ENCODE data around the gene HVCN1.
A peak's percentile ranks its signal among the peaks of the same experiment; 100 is the strongest.

The HVCN1 gene

GRCh38 chr12:110619534-110619953, 69.4 kb downstream of the HVCN1 start:
- DNase-seq: no peak
- Histone ChIP-seq H3K79me2 (ENCODE audit: control insufficient read depth, insufficient read depth, low read length, poor library complexity) (no peaks in the 10 kb centered on the region), H2BK12ac (ENCODE audit: low read length) (no peak overlapping the region), H3K4ac (ENCODE audit: low read depth, low read length) (no peak overlapping the region), H4K8ac (ENCODE audit: low read depth, low read length) (no peak overlapping the region), H3K4me1 (ENCODE audit: control insufficient read depth in 1 of 2, insufficient read depth in 2 of 2, low read length in 2 of 2) (no peaks in the 10 kb centered on the region), H3K18ac (ENCODE audit: low read length) (no peak overlapping the region), H3K79me1 (ENCODE audit: low read length) (no peaks in the 10 kb centered on the region), H3K36me3 (ENCODE audit: control insufficient read depth in 1 of 2, insufficient read depth in 2 of 2, low read length in 2 of 2) (no peaks in the 10 kb centered on the region), H3K9me3 (ENCODE audit: insufficient read depth, low read depth, low read length) (no peaks in the 10 kb centered on the region), H3K4me3 (ENCODE audit: low read depth, low read length) (no peak overlapping the region), H3K27ac (ENCODE audit: low read depth, low read length) (no peak overlapping the region), H2BK5ac (ENCODE audit: low read depth, low read length, poor library complexity) (no peak overlapping the region), H2AK5ac (ENCODE audit: low read length) (no peak overlapping the region), H4K12ac (ENCODE audit: low read depth, low read length) (no peak overlapping the region), H3K9ac (ENCODE audit: low read length) (no peak overlapping the region), H2AFZ (ENCODE audit: insufficient read depth, low read length, poor library complexity) (no peak overlapping the region), H3K14ac (ENCODE audit: low read length) (no peak overlapping the region), H2BK120ac (ENCODE audit: insufficient read depth, low read length, poor library complexity) (no peak overlapping the region), H3K4me2 (ENCODE audit: low read length) (no peak overlapping the region), H4K91ac (ENCODE audit: low read depth, low read length) (no peak overlapping the region), H3K27me3 (ENCODE audit: insufficient read depth, low read length) (no peaks in the 10 kb centered on the region), H3K23ac (ENCODE audit: low read length) (no peak overlapping the region)
- no CpG with 5 or more reads among the region's 4 CpGs for WGBS (ENCODE audit: extremely low coverage, insufficient coverage, insufficient read length)

- H3K4me3 ChIP-seq (ENCODE audit: low read depth, low read length): no peak overlapping the region
- no peak overlapping the region for H2BK5ac ChIP-seq (ENCODE audit: low read depth, low read length, poor library complexity)
- no peak overlapping the region for H3K9ac ChIP-seq (ENCODE audit: low read length)
- no peak overlapping the region for H4K12ac ChIP-seq (ENCODE audit: low read depth, low read length)
- H3K27ac ChIP-seq (ENCODE audit: low read depth, low read length): no peak overlapping the region
- no peak overlapping the region for H2AFZ ChIP-seq (ENCODE audit: insufficient read depth, low read length, poor library complexity)
- H3K36me3 ChIP-seq (ENCODE audit: control insufficient read depth in 1 of 2, insufficient read depth in 2 of 2, low read length in 2 of 2): no peaks in the 10 kb centered on the region
- H4K91ac ChIP-seq (ENCODE audit: low read depth, low read length): no peak overlapping the region
- no peak overlapping the region for H3K4me2 ChIP-seq (ENCODE audit: low read length)
- H3K18ac ChIP-seq (ENCODE audit: low read length): no peak overlapping the region
- no CpG with 5 or more reads among the region's 5 CpGs for WGBS (ENCODE audit: extremely low coverage, insufficient coverage, insufficient read length)
- no peak for DNase-seq
- no peak overlapping the region for H2AK5ac ChIP-seq (ENCODE audit: low read length)
- H3K14ac ChIP-seq (ENCODE audit: low read length): no peak overlapping the region
- H3K79me2 ChIP-seq (ENCODE audit: control insufficient read depth, insufficient read depth, low read length, poor library complexity): no peaks in the 10 kb centered on the region
- no peak overlapping the region for H3K23ac ChIP-seq (ENCODE audit: low read length)
- H4K8ac ChIP-seq (ENCODE audit: low read depth, low read length): no peak overlapping the region
- H3K9me3 ChIP-seq (ENCODE audit: insufficient read depth, low read depth, low read length): no peaks in the 10 kb centered on the region
- H3K4ac ChIP-seq (ENCODE audit: low read depth, low read length): no peak overlapping the region
- no peaks in the 10 kb centered on the region for H3K27me3 ChIP-seq (ENCODE audit: insufficient read depth, low read length)
- peaks cover 2 to 3% of the 10 kb centered on the region in 2 experiments for H3K4me1 ChIP-seq (ENCODE audit: control insufficient read depth in 1 of 2, insufficient read depth in 2 of 2, low read length in 2 of 2)
- no peak overlapping the region for H2BK12ac ChIP-seq (ENCODE audit: low read length)
- peaks cover 2% of the 10 kb centered on the region for H3K79me1 ChIP-seq (ENCODE audit: low read length)
- no peak overlapping the region for H2BK120ac ChIP-seq (ENCODE audit: insufficient read depth, low read length, poor library complexity)
Measured at GRCh38 chr12:110616471-110617115, 72.3 kb downstream of the HVCN1 start.

DNA sequence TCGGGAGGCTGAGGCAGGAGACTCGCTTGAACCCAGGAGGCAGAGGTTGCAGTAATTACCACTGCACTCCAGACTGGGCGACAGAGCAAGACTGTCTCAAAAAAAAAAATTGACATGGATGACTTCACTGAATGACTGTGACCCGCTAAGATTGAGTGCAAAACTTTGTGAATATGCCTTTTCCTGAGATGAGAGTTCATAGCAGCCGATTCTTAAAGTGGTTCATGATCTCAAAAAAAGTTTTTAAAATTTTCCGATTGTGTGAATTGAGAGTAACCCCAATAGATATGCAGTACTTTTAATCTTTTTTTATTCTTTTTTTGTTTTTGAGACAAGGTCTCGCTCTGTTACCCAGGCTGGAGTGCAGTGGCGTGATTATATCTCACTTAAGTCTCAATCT, 73.7 kb downstream of the HVCN1 start:
- Histone ChIP-seq H3K14ac (ENCODE audit: low read length) (no peak overlapping the region), H3K27ac (ENCODE audit: low read depth, low read length) (no peak overlapping the region), H4K8ac (ENCODE audit: low read depth, low read length) (no peak overlapping the region), H3K27me3 (ENCODE audit: insufficient read depth, low read length) (no peaks in the 10 kb centered on the region), H3K4me3 (ENCODE audit: low read depth, low read length) (no peak overlapping the region), H2BK120ac (ENCODE audit: insufficient read depth, low read length, poor library complexity) (no peak overlapping the region), H2AFZ (ENCODE audit: insufficient read depth, low read length, poor library complexity) (no peak overlapping the region), H3K4me1 (ENCODE audit: control insufficient read depth in 1 of 2, insufficient read depth in 2 of 2, low read length in 2 of 2) (peaks cover 2 to 3% of the 10 kb centered on the region in 2 experiments), H4K12ac (ENCODE audit: low read depth, low read length) (no peak overlapping the region), H2BK12ac (ENCODE audit: low read length) (no peak overlapping the region), H4K91ac (ENCODE audit: low read depth, low read length) (no peak overlapping the region), H3K9me3 (ENCODE audit: insufficient read depth, low read depth, low read length) (no peaks in the 10 kb centered on the region), H2BK5ac (ENCODE audit: low read depth, low read length, poor library complexity) (no peak overlapping the region), H2AK5ac (ENCODE audit: low read length) (no peak overlapping the region), H3K18ac (ENCODE audit: low read length) (no peak overlapping the region), H3K9ac (ENCODE audit: low read length) (no peak overlapping the region), H3K79me1 (ENCODE audit: low read length) (peaks cover 2% of the 10 kb centered on the region), H3K23ac (ENCODE audit: low read length) (no peak overlapping the region), H3K79me2 (ENCODE audit: control insufficient read depth, insufficient read depth, low read length, poor library complexity) (no peaks in the 10 kb centered on the region), H3K4me2 (ENCODE audit: low read length) (no peak overlapping the region), H3K4ac (ENCODE audit: low read depth, low read length) (no peak overlapping the region), H3K36me3 (ENCODE audit: control insufficient read depth in 1 of 2, insufficient read depth in 2 of 2, low read length in 2 of 2) (no peaks in the 10 kb centered on the region)
- WGBS (ENCODE audit: extremely low coverage, insufficient coverage, insufficient read length): no CpG with 5 or more reads among the region's 8 CpGs
- no peak for DNase-seq

DNA sequence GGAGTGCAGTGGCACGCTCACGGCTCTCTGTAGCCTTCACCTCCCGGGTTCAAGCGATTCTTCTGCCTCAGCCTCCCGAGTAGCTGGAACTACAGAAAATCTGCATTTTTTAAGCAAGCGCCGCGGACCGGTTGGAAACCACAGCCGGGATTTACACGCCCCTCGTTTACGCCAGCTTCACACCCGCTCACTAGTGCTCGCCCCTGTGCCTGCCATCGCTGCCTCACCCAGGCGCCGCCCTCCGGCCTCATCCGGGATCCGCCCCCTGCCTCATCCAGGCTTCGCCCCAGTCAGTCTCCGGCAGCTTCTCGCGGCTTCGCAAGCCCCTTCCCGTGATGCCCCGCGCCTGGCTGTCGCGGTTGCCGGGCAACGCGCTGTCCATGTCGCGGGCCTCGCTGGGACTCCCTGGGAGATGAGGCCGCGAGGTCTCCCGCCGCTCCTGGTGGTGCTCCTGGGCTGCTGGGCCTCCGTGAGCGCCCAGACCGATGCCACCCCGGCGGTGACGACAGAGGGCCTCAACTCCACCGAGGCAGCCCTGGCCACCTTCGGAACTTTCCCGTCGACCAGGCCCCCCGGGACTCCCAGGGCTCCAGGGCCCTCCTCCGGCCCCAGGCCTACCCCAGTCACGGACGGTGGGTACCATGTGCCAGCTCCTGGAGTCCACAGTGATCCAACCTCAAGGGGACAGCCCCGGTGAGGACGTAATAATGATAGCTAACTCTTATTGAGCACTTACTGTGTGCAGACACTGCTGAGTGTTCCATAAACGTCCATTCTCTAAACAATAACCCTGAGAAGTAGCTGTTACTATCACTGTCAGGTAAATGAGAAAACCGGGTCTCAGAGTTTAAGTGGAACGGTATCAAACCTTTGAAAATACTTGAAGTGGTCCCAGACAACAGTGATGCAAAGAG, 74.9 kb downstream of the HVCN1 start, which contains the start of gene TCTN1:
Gene TCTN1, plus strand, starts transcription at position 359 of the 914 bp plus-strand sequence. Its CDS starts 54 bp downstream, at position 413.
- H2BK12ac ChIP-seq (ENCODE audit: low read length): no peak within 1 kb of the TSS
- DNase-seq: peak; percentile 96 to 97
- H4K91ac ChIP-seq (ENCODE audit: low read depth, low read length): peak within 1 kb of the TSS; percentile 45
- peak within 1 kb of the TSS; percentile 76 for H3K18ac ChIP-seq (ENCODE audit: low read length)
- no peak within 1 kb of the TSS for H3K4ac ChIP-seq (ENCODE audit: low read depth, low read length)
- peak within 1 kb of the TSS; percentile 93 for H4K8ac ChIP-seq (ENCODE audit: low read depth, low read length)
- no peak within 1 kb of the TSS for H2BK5ac ChIP-seq (ENCODE audit: low read depth, low read length, poor library complexity)
- no peaks in the 10 kb centered on the region for H3K9me3 ChIP-seq (ENCODE audit: insufficient read depth, low read depth, low read length)
- H3K9ac ChIP-seq (ENCODE audit: low read length): peak within 1 kb of the TSS; percentile 62
- H3K4me3 ChIP-seq (ENCODE audit: low read depth, low read length): peak within 1 kb of the TSS; percentile 78
- H2AK5ac ChIP-seq (ENCODE audit: low read length): no peak within 1 kb of the TSS
- peak within 1 kb of the TSS; percentile 28 for H2BK120ac ChIP-seq (ENCODE audit: insufficient read depth, low read length, poor library complexity)
- peaks cover 2% of the 10 kb centered on the region for H3K79me1 ChIP-seq (ENCODE audit: low read length)
- H3K36me3 ChIP-seq (ENCODE audit: control insufficient read depth in 1 of 2, insufficient read depth in 2 of 2, low read length in 2 of 2): no peaks in the 10 kb centered on the region
- H3K27ac ChIP-seq (ENCODE audit: low read depth, low read length): no peak within 1 kb of the TSS
- peak within 1 kb of the TSS; percentile 97 for H2AFZ ChIP-seq (ENCODE audit: insufficient read depth, low read length, poor library complexity)
- H3K4me2 ChIP-seq (ENCODE audit: low read length): peak within 1 kb of the TSS; percentile 85
- H3K27me3 ChIP-seq (ENCODE audit: insufficient read depth, low read length): no peaks in the 10 kb centered on the region
- peaks cover 2 to 3% of the 10 kb centered on the region in 2 experiments for H3K4me1 ChIP-seq (ENCODE audit: control insufficient read depth in 1 of 2, insufficient read depth in 2 of 2, low read length in 2 of 2)
- WGBS (ENCODE audit: extremely low coverage, insufficient coverage, insufficient read length): no CpG with 5 or more reads among the region's 60 CpGs
- no peaks in the 10 kb centered on the region for H3K79me2 ChIP-seq (ENCODE audit: control insufficient read depth, insufficient read depth, low read length, poor library complexity)
- peak within 1 kb of the TSS; percentile 78 for H4K12ac ChIP-seq (ENCODE audit: low read depth, low read length)
- peak within 1 kb of the TSS; percentile 71 for H3K14ac ChIP-seq (ENCODE audit: low read length)
- H3K23ac ChIP-seq (ENCODE audit: low read length): no peak within 1 kb of the TSS
